ENCODE measurements around the gene AIPL1. TPM values are rescaled to one million over a fixed set of nuclear protein-coding genes. Genes with fewer than 3 reads are reported as not detected.

AIPL1 gene
- total and polyA plus RNA-seq, 2 experiments from 2014 or later = 0.17 to 0.24 TPM

- H4K20me1 ChIP-seq (replicated peaks; ENCODE audit: insufficient read depth) = peaks cover 17% of the 10 kb centered on the region
- H3K9me2 ChIP-seq (ENCODE audit: insufficient read depth) = no peaks in the 10 kb centered on the region
- Mint-ChIP-seq H3K27me3 (ENCODE audit: insufficient read depth, low read depth, poor library complexity) (peaks cover 25% of the 10 kb centered on the region), H3K36me3 (ENCODE audit: low read depth) (peaks cover 69% of the 10 kb centered on the region), H3K4me1 (peaks cover 64% of the 10 kb centered on the region), H3K4me3 (no peak overlapping the region), H3K9me3 (no peaks in the 10 kb centered on the region; the same call in 2 of the 3 replicates), H3K27ac (0 out of 2 replicates have a peak overlapping the region, but pooled peaks have one; percentile 14)
- H3K27ac ChIP-seq (ENCODE audit: low read depth) = no peak overlapping the region
- H3K4me1 ChIP-seq (ENCODE audit: insufficient read depth) = peaks cover 43% of the 10 kb centered on the region
- no peak overlapping the region for H3K4me2 ChIP-seq
- TF ChIP-seq JUNB (IDR thresholded peaks at IDR 0.05; ENCODE audit: unreplicated experiment) = no peak
- TF ChIP-seq CREB1 (CRISPR knock-in tag; IDR thresholded peaks at IDR 0.05; ENCODE audit: low read depth) = no peak
- TF ChIP-seq CTCF (conservative IDR thresholded peaks at IDR 0.05; ENCODE audit: low read depth in 2 of 2) = no peak
- TF ChIP-seq, protein P1, sequence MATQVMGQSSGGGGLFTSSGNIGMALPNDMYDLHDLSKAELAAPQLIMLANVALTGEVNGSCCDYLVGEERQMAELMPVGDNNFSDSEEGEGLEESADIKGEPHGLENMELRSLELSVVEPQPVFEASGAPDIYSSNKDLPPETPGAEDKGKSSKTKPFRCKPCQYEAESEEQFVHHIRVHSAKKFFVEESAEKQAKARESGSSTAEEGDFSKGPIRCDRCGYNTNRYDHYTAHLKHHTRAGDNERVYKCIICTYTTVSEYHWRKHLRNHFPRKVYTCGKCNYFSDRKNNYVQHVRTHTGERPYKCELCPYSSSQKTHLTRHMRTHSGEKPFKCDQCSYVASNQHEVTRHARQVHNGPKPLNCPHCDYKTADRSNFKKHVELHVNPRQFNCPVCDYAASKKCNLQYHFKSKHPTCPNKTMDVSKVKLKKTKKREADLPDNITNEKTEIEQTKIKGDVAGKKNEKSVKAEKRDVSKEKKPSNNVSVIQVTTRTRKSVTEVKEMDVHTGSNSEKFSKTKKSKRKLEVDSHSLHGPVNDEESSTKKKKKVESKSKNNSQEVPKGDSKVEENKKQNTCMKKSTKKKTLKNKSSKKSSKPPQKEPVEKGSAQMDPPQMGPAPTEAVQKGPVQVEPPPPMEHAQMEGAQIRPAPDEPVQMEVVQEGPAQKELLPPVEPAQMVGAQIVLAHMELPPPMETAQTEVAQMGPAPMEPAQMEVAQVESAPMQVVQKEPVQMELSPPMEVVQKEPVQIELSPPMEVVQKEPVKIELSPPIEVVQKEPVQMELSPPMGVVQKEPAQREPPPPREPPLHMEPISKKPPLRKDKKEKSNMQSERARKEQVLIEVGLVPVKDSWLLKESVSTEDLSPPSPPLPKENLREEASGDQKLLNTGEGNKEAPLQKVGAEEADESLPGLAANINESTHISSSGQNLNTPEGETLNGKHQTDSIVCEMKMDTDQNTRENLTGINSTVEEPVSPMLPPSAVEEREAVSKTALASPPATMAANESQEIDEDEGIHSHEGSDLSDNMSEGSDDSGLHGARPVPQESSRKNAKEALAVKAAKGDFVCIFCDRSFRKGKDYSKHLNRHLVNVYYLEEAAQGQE (IDR thresholded peaks at IDR 0.05; ENCODE audit: unreplicated experiment) = no peak
- no peak for TF ChIP-seq EZH2phosphoT487 (IDR thresholded peaks at IDR 0.05; ENCODE audit: unreplicated experiment)
- TF ChIP-seq EZH2 (IDR thresholded peaks at IDR 0.05; ENCODE audit: low read depth, unreplicated experiment) = no peak
- no peak for TF ChIP-seq STAT1 (IDR thresholded peaks at IDR 0.05; ENCODE audit: unreplicated experiment)
- TF ChIP-seq, protein P2, sequence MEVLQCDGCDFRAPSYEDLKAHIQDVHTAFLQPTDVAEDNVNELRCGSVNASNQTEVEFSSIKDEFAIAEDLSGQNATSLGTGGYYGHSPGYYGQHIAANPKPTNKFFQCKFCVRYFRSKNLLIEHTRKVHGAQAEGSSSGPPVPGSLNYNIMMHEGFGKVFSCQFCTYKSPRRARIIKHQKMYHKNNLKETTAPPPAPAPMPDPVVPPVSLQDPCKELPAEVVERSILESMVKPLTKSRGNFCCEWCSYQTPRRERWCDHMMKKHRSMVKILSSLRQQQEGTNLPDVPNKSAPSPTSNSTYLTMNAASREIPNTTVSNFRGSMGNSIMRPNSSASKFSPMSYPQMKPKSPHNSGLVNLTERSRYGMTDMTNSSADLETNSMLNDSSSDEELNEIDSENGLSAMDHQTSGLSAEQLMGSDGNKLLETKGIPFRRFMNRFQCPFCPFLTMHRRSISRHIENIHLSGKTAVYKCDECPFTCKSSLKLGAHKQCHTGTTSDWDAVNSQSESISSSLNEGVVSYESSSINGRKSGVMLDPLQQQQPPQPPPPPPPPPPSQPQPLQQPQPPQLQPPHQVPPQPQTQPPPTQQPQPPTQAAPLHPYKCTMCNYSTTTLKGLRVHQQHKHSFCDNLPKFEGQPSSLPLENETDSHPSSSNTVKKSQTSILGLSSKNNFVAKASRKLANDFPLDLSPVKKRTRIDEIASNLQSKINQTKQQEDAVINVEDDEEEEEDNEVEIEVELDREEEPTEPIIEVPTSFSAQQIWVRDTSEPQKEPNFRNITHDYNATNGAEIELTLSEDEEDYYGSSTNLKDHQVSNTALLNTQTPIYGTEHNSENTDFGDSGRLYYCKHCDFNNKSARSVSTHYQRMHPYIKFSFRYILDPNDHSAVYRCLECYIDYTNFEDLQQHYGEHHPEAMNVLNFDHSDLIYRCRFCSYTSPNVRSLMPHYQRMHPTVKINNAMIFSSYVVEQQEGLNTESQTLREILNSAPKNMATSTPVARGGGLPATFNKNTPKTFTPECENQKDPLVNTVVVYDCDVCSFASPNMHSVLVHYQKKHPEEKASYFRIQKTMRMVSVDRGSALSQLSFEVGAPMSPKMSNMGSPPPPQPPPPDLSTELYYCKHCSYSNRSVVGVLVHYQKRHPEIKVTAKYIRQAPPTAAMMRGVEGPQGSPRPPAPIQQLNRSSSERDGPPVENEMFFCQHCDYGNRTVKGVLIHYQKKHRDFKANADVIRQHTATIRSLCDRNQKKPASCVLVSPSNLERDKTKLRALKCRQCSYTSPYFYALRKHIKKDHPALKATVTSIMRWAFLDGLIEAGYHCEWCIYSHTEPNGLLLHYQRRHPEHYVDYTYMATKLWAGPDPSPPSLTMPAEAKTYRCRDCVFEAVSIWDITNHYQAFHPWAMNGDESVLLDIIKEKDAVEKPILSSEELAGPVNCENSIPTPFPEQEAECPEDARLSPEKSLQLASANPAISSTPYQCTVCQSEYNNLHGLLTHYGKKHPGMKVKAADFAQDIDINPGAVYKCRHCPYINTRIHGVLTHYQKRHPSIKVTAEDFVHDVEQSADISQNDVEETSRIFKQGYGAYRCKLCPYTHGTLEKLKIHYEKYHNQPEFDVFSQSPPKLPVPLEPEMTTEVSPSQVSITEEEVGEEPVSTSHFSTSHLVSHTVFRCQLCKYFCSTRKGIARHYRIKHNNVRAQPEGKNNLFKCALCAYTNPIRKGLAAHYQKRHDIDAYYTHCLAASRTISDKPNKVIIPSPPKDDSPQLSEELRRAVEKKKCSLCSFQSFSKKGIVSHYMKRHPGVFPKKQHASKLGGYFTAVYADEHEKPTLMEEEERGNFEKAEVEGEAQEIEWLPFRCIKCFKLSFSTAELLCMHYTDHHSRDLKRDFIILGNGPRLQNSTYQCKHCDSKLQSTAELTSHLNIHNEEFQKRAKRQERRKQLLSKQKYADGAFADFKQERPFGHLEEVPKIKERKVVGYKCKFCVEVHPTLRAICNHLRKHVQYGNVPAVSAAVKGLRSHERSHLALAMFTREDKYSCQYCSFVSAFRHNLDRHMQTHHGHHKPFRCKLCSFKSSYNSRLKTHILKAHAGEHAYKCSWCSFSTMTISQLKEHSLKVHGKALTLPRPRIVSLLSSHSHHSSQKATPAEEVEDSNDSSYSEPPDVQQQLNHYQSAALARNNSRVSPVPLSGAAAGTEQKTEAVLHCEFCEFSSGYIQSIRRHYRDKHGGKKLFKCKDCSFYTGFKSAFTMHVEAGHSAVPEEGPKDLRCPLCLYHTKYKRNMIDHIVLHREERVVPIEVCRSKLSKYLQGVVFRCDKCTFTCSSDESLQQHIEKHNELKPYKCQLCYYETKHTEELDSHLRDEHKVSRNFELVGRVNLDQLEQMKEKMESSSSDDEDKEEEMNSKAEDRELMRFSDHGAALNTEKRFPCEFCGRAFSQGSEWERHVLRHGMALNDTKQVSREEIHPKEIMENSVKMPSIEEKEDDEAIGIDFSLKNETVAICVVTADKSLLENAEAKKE (CRISPR knock-in tag; IDR thresholded peaks at IDR 0.05) = no peak
- DNase-seq (ENCODE audit: low spot score) = no peak
- peaks cover 24% of the 10 kb centered on the region for H3K79me2 ChIP-seq (replicated peaks; ENCODE audit: insufficient read depth)
- no peak overlapping the region for H3K4me3 ChIP-seq
- no peaks in the 10 kb centered on the region for H3K27me3 ChIP-seq (ENCODE audit: insufficient read depth)
- H2AFZ ChIP-seq = no peak overlapping the region
- no peak for ATAC-seq
- peaks cover 27% of the 10 kb centered on the region for H3K36me3 ChIP-seq (ENCODE audit: insufficient read depth)
- peaks cover 19% of the 10 kb centered on the region; the same call in 1 of the 2 replicates for H3F3A ChIP-seq (replicated peaks; ENCODE audit: low read depth)
These were observed 14.4 kb upstream of the AIPL1 start for GRCh38 chr17:6449307-6449706.
